ENCODE results near the gene BCL7B. TPM values are rescaled to one million over a fixed set of nuclear protein-coding genes. Genes with fewer than 3 reads are reported as not detected.

BCL7B gene
- total RNA-seq, result 24.7 and 26.8 TPM in 2 replicates

GRCh38 chr7:73557397-73558257 is at the start of gene BCL7B:
BCL7B (minus strand) TSS chr7:73557690; CDS start chr7:73557578, 112 bp downstream.

GRCh38 chr7:73578342-73579128 is 21.0 kb upstream of the BCL7B start, which contains the start of gene TBL2:
TBL2 (minus strand) TSS chr7:73578579; CDS start chr7:73578549, 30 bp downstream.

GRCh38 chr7:73522105-73522872 is 35.2 kb downstream of the BCL7B start, which contains the start of gene BAZ1B:
BAZ1B (minus strand) TSS chr7:73522293; CDS start chr7:73521933, 360 bp downstream.

Small RNA genes within 50 kb of the gene (small RNA-seq; reads per million reads assigned to genes)
- gene RNU6-1198P, result not detected

Other genes with a start within 250 kb of the BCL7B start
- gene NSUN5, start 248.9 kb downstream of the BCL7B start, total RNA-seq, result 15.0 and 16.2 TPM in 2 replicates
- not detected in 2 replicates for gene TRIM50, start 229.6 kb downstream of the BCL7B start, total RNA-seq
- under 0.01 TPM in 1 of 2 replicates, not detected in the other for gene FKBP6, start 229.5 kb downstream of the BCL7B start, total RNA-seq
- gene FZD9, start 123.9 kb downstream of the BCL7B start, total RNA-seq, result 0.32 and 0.39 TPM in 2 replicates
- 64.9 and 83.6 TPM in 2 replicates for gene BAZ1B, start 35.4 kb downstream of the BCL7B start, total RNA-seq
- gene TBL2, start 20.9 kb upstream of the BCL7B start, total RNA-seq, result 55.9 and 56.7 TPM in 2 replicates
- not detected in 2 replicates for gene MLXIPL, start 66.8 kb upstream of the BCL7B start, total RNA-seq
- 2.7 and 4.3 TPM in 2 replicates for gene VPS37D, start 110.1 kb upstream of the BCL7B start, total RNA-seq
- 3.8 and 4.4 TPM in 2 replicates for gene DNAJC30, start 125.8 kb upstream of the BCL7B start, total RNA-seq
- 44.8 and 49.0 TPM in 2 replicates for gene BUD23, start 125.9 kb upstream of the BCL7B start, total RNA-seq
- gene STX1A, start 162.0 kb upstream of the BCL7B start, total RNA-seq, result 11.2 and 17.0 TPM in 2 replicates
- gene ABHD11, start 181.1 kb upstream of the BCL7B start, total RNA-seq, result 8.4 and 10.7 TPM in 2 replicates
- 0.11 TPM in 1 of 2 replicates, not detected in the other for gene CLDN3, start 212.6 kb upstream of the BCL7B start, total RNA-seq